Measurements from ENCODE around the gene RNASEH1. TPM values are rescaled to one million over a fixed set of nuclear protein-coding genes. Genes with fewer than 3 reads are reported as not detected.
A peak's percentile ranks its signal among the peaks of the same experiment; 100 is the strongest.

Gene RNASEH1
- total and polyA plus RNA-seq, 2 of the 8 experiments (the other 6 are each of a cell fraction or from before 2014, with no cell fraction given) = 11.7 to 42.7 TPM

GRCh38 chr2:3539836-3540235, 18.3 kb downstream of the RNASEH1 start:
- Histone ChIP-seq H3K4me2 (ENCODE audit: insufficient read depth in 1 of 2, low read depth in 2 of 2, low read length in 2 of 2) (no peak overlapping the region), H3K27me3 (replicated peaks in 1 of 4; ENCODE audit: control insufficient read depth in 3 of 4, extremely low read depth in 1 of 4, insufficient read depth in 3 of 4, low read length in 3 of 4) (no peaks in the 10 kb centered on the region), H3K23ac (ENCODE audit: insufficient read length) (no peak overlapping the region), H4K91ac (replicated peaks; ENCODE audit: insufficient read length, low read length) (no peak overlapping the region), H3K9me3 (ENCODE audit: insufficient read depth in 2 of 2, low read depth in 1 of 2, low read length in 1 of 2) (no peaks in the 10 kb centered on the region), H2BK15ac (ENCODE audit: low read length) (no peak overlapping the region), H3K56ac (replicated peaks; ENCODE audit: insufficient read length, low read depth, low read length) (no peak overlapping the region), H4K20me1 (replicated peaks in 1 of 2; ENCODE audit: control insufficient read depth in 1 of 2, insufficient read depth in 2 of 2, low read length in 2 of 2) (peaks cover 4 to 7% of the 10 kb centered on the region in 2 experiments), H2BK5ac (ENCODE audit: low read depth, low read length) (no peak overlapping the region), H2BK20ac (ENCODE audit: low read length) (no peak overlapping the region), H3K18ac (ENCODE audit: extremely low read depth, low read length) (no peak overlapping the region), H3K36me3 (ENCODE audit: control insufficient read depth in 2 of 4, insufficient read depth in 4 of 4, low read length in 3 of 4) (peaks cover 11 to 41% (median 27%) of the 10 kb centered on the region in 4 experiments), H2BK120ac (replicated peaks; ENCODE audit: low read depth, low read length) (no peak overlapping the region), H4K5ac (ENCODE audit: insufficient read length, low read depth, low read length) (no peak overlapping the region), H3K27ac (ENCODE audit: low read depth, low read length) (no peak overlapping the region), H2AFZ (ENCODE audit: low read length) (no peak overlapping the region), H3K14ac (ENCODE audit: insufficient read length) (no peak overlapping the region), H4K8ac (ENCODE audit: extremely low read depth, insufficient read depth, low read length) (no peak overlapping the region), H2BK12ac (ENCODE audit: low read depth, low read length) (no peak overlapping the region), H3K4me3 (ENCODE audit: extremely low read depth in 1 of 4, insufficient read depth in 2 of 4, low read depth in 3 of 4, low read length in 4 of 4) (no peak overlapping the region), H3K9ac (replicated peaks in 1 of 4; ENCODE audit: extremely low read depth in 1 of 4, low read depth in 3 of 4, low read length in 3 of 4) (no peak overlapping the region), H3K4ac (replicated peaks; ENCODE audit: insufficient read length, low read depth, low read length) (no peak overlapping the region), H3K23me2 (ENCODE audit: low read depth, low read length) (no peaks in the 10 kb centered on the region; the same call in 1 of the 2 replicates), H3K79me1 (ENCODE audit: low read depth, low read length) (0 out of 2 replicates have a peak, but pooled peaks cover 3% of the 10 kb centered on the region), H3K4me1 (replicated peaks in 1 of 4; ENCODE audit: control insufficient read depth in 3 of 4, insufficient read depth in 4 of 4, low read length in 3 of 4) (no peaks in the 10 kb centered on the region; a peak in 1 of 7 replicates), H2AK5ac (ENCODE audit: low read depth, low read length) (no peak overlapping the region), H3K79me2 (ENCODE audit: control insufficient read depth in 1 of 2, insufficient read depth in 2 of 2, low read length in 2 of 2) (peaks cover 0 to 6% of the 10 kb centered on the region in 2 experiments; a peak in 2 of 4 replicates)
- ChIA-PET POLR2A (ENCODE audit: partially characterized antibody) (interaction anchor here (0.7 to 2.6 kb wide), 3 partner anchors 13 to 18 kb away, joined by 3 to 11 read pairs (median 4); partner anchors contain the start of gene RNASEH1), CTCF (ENCODE audit: partially characterized antibody) (interaction anchor here (0.7 to 1.5 kb wide), 8 partner anchors 8 to 117 kb away, joined by 3 to 5 read pairs (median 4); no protein-coding TSS in a partner anchor)
- FAIRE-seq (no peak), DNase-seq (ENCODE audit: low read depth in 1 of 2, low spot score in 2 of 2) (no peak)
- WGBS, 2 experiments (ENCODE audit: extremely low coverage in 1 of 2, insufficient coverage in 1 of 2, insufficient read length in 1 of 2, insufficient replicate concordance in 2 of 2, low coverage in 1 of 2, low lambda C conversion rate in 2 of 2, missing lambda C conversion rate in 1 of 2) = 94% methylated on average over 9 of the region's 9 CpGs; no CpG with 5 or more reads in 1 of the 2 experiments
- TF ChIP-seq ASH2L (IDR thresholded peaks at IDR 0.05; ENCODE audit: low read length) (no peak), CTCF (IDR thresholded peaks at IDR 0.05; ENCODE audit: control extremely low read depth in 1 of 3, insufficient read depth in 1 of 3, low read depth in 1 of 3, low read length in 3 of 3) (peak in 2 of 3 experiments; percentile 1 to 7; a peak in 1 of 4 replicates), YY1 (IDR thresholded peaks at IDR 0.05; ENCODE audit: low read depth, low read length) (peak; percentile 40; the same call in 1 of the 2 replicates)

All from H1 (cell line).